Stomach (tissue), 9 donors: ENCODE results near the gene SMURF1. TPM values are rescaled to one million over a fixed set of nuclear protein-coding genes. Genes with fewer than 3 reads are reported as not detected.

ENCODE experiments used
- DNase-seq, 2 donors: peaks; one replicate each; pipeline versions ENCODE4 v3.0.0 to v3.0.0-alpha.2; 2013 to 2019
- H3K27ac ChIP-seq, 5 donors: fragments of 200-600 bp in 4 of 5; sonication (generic) in 4 of 5; one replicate each; pipeline ENCODE4 v1.5.1; 2013 to 2019; ENCODE audit warnings: mild to moderate bottlenecking in 1 of 5, moderate library complexity in 1 of 5
- H3K27me3 ChIP-seq, 3 donors: fragments of 200-600 bp; sonication (generic); one replicate each; pipeline ENCODE4 v1.5.1; 2017 to 2019; ENCODE audit warnings: mixed run types in 1 of 3
- H3K36me3 ChIP-seq, 4 donors: fragments of 200-600 bp; sonication (generic); 1 replicate in 3 of 4; 2 replicates in 1 of 4; pipeline ENCODE4 v1.5.1; 2016 to 2019
- H3K4me1 ChIP-seq, 4 donors: fragments of 200-600 bp; sonication (generic); one replicate each; pipeline ENCODE4 v1.5.1; 2016 to 2019
- H3K4me3 ChIP-seq, 4 donors: fragments of 200-600 bp; sonication (generic) in 3 of 4; one replicate each; pipeline ENCODE4 v1.5.1; 2016 to 2019; ENCODE audit warnings: mild to moderate bottlenecking in 1 of 4
- H3K9me3 ChIP-seq, 4 donors: fragments of 200-600 bp; sonication (generic); one replicate each; pipeline ENCODE4 v1.5.1; 2016 to 2019
- EP300 ChIP-seq: sonication (generic); formaldehyde crosslinking; IDR thresholded peaks from one replicate; pipeline ENCODE4 v1.6.1; 2017; ENCODE audit warnings: antibody characterized with exemption
- POLR2A ChIP-seq, 4 donors: fragments of 450-650 bp; IDR thresholded peaks; one replicate each; pipeline ENCODE4 v1.6.1; 2016; ENCODE audit warnings: antibody characterized with exemption in 4 of 4, control low read depth in 2 of 4, mild to moderate bottlenecking in 1 of 4, moderate library complexity in 1 of 4
- POLR2AphosphoS5 ChIP-seq, 3 donors: sonication (generic); formaldehyde crosslinking; IDR thresholded peaks; one replicate each; pipeline ENCODE4 v1.6.1; 2016; ENCODE audit warnings: antibody characterized with exemption in 3 of 3
- WGBS, 5 donors: extraction: QIAGEN DNeasy Blood & Tissue Kit in 3 of 5; methylation state at CpG; one replicate each; pipeline versions ENCODE4 v1.1.5 to v1.1.7; 2013 to 2018; 5-methylcytosine and 5-hydroxymethylcytosine counted together
- intact Hi-C: fragments of 100-400 bp; cut with DNase I; formaldehyde crosslinking; loops from one replicate; pipeline ENCODE4 v1.15.1; 2023; ENCODE audit warnings: low total_unique reads
- polyA plus RNA-seq, 3 donors: library from polyadenylated mRNA; stranded (reverse); fragments of 200-250 nt; gene quantifications; one replicate each; pipeline ENCODE4 v1.2.3, GENCODE V29; 2013
- total RNA-seq, 5 donors: library from RNA; depleted of rRNA; stranded (reverse); fragments of >200 nt; gene quantifications; one replicate each; pipeline versions ENCODE4 v1.1.0 to v1.2.3, GENCODE V29; 2014 to 2016
- TF ChIP-seq, protein P1 (sequence below), 7 experiments: fragments of 450-650 bp in 4 of 7; fragments of 200-600 bp in 3 of 7; sonication (generic) in 3 of 7; IDR thresholded peaks; one replicate each; pipeline ENCODE4 v1.5.1; 2016 to 2019; ENCODE audit warnings: antibody characterized with exemption in 7 of 7, control low read depth in 2 of 7, mild to moderate bottlenecking in 1 of 7
- donor health status: healthy with polysubstance abuse.
- donor health status: Bipolar disorder and iron deficiency.
- donor health status: healthy.

SMURF1 gene
- total and polyA plus RNA-seq, 8 donors = 8.0 to 46.8 (median 31.8) TPM

DNA sequence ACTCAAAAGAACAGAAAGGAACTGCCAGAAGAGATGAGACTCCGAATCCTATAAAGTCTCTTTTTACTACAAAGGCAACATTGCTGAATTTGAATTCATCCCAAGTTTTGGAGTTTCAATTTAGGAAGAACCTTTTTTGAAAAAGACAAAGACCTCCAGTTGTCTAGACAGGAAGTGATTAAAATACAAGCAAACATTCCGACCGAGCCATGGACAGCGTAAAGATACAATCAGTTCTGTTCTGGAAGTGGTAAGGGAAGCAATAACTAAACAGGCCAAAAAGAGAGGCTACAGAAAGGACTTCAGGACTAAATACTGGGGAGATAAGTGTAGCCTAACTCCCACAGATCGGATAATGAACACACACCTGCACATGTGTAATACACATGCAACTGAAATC lies 101.0 kb downstream of the SMURF1 start:
- DNase-seq = no peak
- H3K9me3 ChIP-seq = no peaks in the 10 kb centered on the region
- intact Hi-C loops = no loop called here
- H3K4me3 ChIP-seq = no peak overlapping the region
- TF ChIP-seq, protein P1, sequence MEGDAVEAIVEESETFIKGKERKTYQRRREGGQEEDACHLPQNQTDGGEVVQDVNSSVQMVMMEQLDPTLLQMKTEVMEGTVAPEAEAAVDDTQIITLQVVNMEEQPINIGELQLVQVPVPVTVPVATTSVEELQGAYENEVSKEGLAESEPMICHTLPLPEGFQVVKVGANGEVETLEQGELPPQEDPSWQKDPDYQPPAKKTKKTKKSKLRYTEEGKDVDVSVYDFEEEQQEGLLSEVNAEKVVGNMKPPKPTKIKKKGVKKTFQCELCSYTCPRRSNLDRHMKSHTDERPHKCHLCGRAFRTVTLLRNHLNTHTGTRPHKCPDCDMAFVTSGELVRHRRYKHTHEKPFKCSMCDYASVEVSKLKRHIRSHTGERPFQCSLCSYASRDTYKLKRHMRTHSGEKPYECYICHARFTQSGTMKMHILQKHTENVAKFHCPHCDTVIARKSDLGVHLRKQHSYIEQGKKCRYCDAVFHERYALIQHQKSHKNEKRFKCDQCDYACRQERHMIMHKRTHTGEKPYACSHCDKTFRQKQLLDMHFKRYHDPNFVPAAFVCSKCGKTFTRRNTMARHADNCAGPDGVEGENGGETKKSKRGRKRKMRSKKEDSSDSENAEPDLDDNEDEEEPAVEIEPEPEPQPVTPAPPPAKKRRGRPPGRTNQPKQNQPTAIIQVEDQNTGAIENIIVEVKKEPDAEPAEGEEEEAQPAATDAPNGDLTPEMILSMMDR (IDR thresholded peaks at IDR 0.05) = no peak
- TF ChIP-seq EP300 (no peak), POLR2A (IDR thresholded peaks at IDR 0.05) (no peak), POLR2AphosphoS5 (IDR thresholded peaks at IDR 0.05) (no peak)
- H3K4me1 ChIP-seq = peaks cover 16 to 34% (median 25%) of the 10 kb centered on the region in 4 donors
- no peaks in the 10 kb centered on the region for H3K27me3 ChIP-seq
- WGBS, 5 donors = 59 to 70% (median 66%) methylated on average over 5 of the region's 5 CpGs
- H3K36me3 ChIP-seq = peaks cover 51 to 98% (median 93%) of the 10 kb centered on the region in 4 donors
- peak overlapping the region in 2 of 5 donors; percentile 10 to 80 for H3K27ac ChIP-seq

DNA sequence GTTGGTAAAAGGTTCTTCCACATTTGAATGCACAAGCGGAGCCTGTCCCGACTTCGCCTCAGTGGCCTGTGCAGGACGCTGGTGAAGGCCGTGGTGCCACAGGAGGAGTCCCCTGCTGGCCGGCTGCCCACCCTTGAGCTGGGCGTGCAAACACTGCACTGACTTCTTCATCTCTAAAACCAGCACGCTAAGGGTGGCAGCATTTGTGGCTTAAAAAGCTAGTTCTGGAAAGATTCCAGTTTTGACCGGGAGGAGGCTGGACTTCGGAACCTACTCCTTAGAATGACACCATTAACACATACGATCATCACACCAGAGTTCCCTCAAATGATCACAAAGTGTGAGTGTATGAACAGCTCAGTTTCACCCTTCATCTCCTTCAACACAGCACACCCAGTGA lies 102.4 kb downstream of the SMURF1 start:
- H3K36me3 ChIP-seq = peaks cover 52 to 98% (median 93%) of the 10 kb centered on the region in 4 donors
- peak overlapping the region; percentile 58 to 80 (median 77) for H3K27ac ChIP-seq
- intact Hi-C loops = no loop called here
- no peaks in the 10 kb centered on the region for H3K9me3 ChIP-seq
- no peak overlapping the region for H3K4me3 ChIP-seq
- TF ChIP-seq POLR2A (IDR thresholded peaks at IDR 0.05) = no peak
- TF ChIP-seq POLR2AphosphoS5 (IDR thresholded peaks at IDR 0.05) = peak in 2 of 3 donors; percentile 8 to 18
- no peaks in the 10 kb centered on the region for H3K27me3 ChIP-seq
- 34 to 60% (median 43%) methylated on average over 11 of the region's 11 CpGs for WGBS, 5 donors
- peaks cover 16 to 34% (median 25%) of the 10 kb centered on the region in 4 donors for H3K4me1 ChIP-seq
- peak in 1 of 2 donors; percentile 57 for DNase-seq

DNA sequence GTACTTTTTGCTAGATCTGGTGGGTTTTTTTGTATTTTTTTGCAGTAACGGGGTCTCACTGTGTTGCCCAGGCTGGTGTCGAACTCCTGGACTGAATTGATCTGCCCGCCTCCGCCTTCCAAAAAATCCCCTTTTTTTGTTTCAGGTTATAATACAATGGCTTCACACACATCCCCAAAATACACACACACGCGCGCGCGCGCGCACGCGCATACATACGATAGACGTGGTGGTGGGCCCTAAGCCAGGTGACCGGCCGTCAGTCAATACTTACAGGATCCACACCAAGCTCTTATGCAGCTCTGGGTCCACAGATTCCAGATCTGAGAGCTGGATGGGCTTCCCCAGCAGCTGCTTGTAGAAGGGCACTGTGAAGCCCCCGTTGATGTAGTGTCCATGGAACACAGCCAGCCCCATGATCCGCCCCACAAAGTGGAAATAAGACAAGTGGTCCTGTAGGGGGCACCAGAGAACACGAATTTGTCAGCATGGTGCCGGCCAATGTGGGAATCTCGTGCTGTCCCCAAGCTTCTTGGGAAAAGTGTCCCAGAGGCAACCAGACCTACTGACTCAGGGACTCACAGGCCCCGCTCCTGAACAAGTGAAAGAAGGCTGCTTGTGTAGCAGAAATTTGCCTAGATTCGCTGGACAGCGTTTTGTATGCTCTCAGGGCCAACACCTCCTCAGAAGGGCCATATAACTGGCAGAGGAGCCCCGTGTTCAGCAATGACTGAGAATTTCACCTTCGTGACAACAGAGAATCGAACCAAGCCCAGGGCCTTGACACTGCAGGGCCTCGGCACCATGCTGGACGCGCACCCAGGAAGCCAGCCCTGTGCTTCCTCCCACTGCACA lies 103.6 kb downstream of the SMURF1 start:
- intact Hi-C loops = no loop called here
- no peaks in the 10 kb centered on the region for H3K9me3 ChIP-seq
- peaks cover 60 to 98% (median 93%) of the 10 kb centered on the region in 4 donors for H3K36me3 ChIP-seq
- 62 to 67% (median 62%) methylated on average over 29 to 31 of the region's 31 CpGs for WGBS, 5 donors
- DNase-seq = peak; percentile 85 to 95
- no peak overlapping the region for H3K4me3 ChIP-seq
- TF ChIP-seq POLR2A (IDR thresholded peaks at IDR 0.05) (no peak), POLR2AphosphoS5 (IDR thresholded peaks at IDR 0.05) (peak in 2 of 3 donors; percentile 18 to 82)
- TF ChIP-seq, protein P1 (IDR thresholded peaks at IDR 0.05) = peak in 5 of 7 experiments; percentile 50 to 86 (median 62)
- peak overlapping the region; percentile 43 to 80 (median 77) for H3K27ac ChIP-seq
- no peaks in the 10 kb centered on the region for H3K27me3 ChIP-seq
- peaks cover 16 to 34% (median 25%) of the 10 kb centered on the region in 4 donors for H3K4me1 ChIP-seq

DNA sequence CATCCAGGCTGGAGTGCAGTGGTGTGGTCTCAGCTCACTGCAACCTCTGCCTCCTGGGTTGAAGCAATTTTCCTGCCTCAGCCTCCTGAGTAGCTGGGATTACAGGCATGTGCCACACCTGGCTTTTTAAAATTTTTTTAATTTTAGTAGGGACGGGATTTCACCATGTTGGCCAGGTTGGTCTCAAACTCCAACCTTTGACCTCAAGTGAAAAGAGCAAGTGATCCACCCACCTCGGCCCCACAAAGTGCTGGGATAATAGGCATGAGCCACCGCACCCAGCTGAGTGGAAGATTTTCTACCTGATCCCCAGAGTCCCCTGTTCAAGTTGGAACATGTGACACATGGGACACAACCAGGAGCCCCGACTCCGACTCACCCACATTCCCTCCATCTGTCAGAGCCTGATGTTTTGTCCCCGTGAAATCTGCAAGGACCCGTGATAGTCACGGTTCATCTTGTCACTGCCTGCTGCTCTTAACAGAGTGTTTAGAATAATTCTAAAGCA lies 104.5 kb downstream of the SMURF1 start:
- H3K9me3 ChIP-seq = no peaks in the 10 kb centered on the region
- no peak overlapping the region for H3K27ac ChIP-seq
- H3K4me1 ChIP-seq = peaks cover 16 to 34% (median 25%) of the 10 kb centered on the region in 4 donors
- intact Hi-C loops = loop anchor here (5.0 to 10.0 kb wide), 3 partner anchors 105 to 273 kb away; partner anchors contain the start of gene SMURF1
- WGBS, 5 donors = 73 to 92% (median 81%) methylated on average over 8 of the region's 8 CpGs
- H3K4me3 ChIP-seq = no peak overlapping the region
- H3K36me3 ChIP-seq = peaks cover 66 to 98% (median 93%) of the 10 kb centered on the region in 4 donors
- TF ChIP-seq POLR2A (IDR thresholded peaks at IDR 0.05) (no peak), POLR2AphosphoS5 (IDR thresholded peaks at IDR 0.05) (no peak), EP300 (no peak)
- TF ChIP-seq, protein P1 (IDR thresholded peaks at IDR 0.05) = no peak
- DNase-seq = no peak
- no peaks in the 10 kb centered on the region for H3K27me3 ChIP-seq
